ENCODE results near the gene RAB38.

Gene RAB38

GRCh38 chr11:88102598-88102934, 72.7 kb downstream of the RAB38 start:
- no peak for DNase-seq

GRCh38 chr11:88101881-88102597, 73.2 kb downstream of the RAB38 start:
- no peak for DNase-seq

GRCh38 chr11:88100151-88100550, 75.1 kb downstream of the RAB38 start:
- no peak for DNase-seq

GRCh38 chr11:88098289-88098688, 77.0 kb downstream of the RAB38 start:
- DNase-seq = no peak

GRCh38 chr11:88089134-88089533, 86.1 kb downstream of the RAB38 start:
- no peak for DNase-seq

GRCh38 chr11:88087337-88087736, 87.9 kb downstream of the RAB38 start:
- DNase-seq = no peak

- no peak for DNase-seq
These were observed 88.9 kb downstream of the RAB38 start for GRCh38 chr11:88086297-88086696.

GRCh38 chr11:88070437-88070836, 104.8 kb downstream of the RAB38 start:
- no peak for DNase-seq

GRCh38 chr11:88068848-88069554, 106.2 kb downstream of the RAB38 start:
- DNase-seq = no peak

GRCh38 chr11:88066090-88066489, 109.2 kb downstream of the RAB38 start:
- DNase-seq = no peak

GRCh38 chr11:88064097-88064705, 111.0 kb downstream of the RAB38 start:
- no peak for DNase-seq

Data from activated CD4-positive, alpha-beta T cell treated with anti-CD3 and anti-CD28 coated beads, Interleukin-2, amount 50 U/mL, for 48 hours (primary cell).